T-helper 2 cell treated with Interferon-gamma antibody and Interleukin-4, amounts not matched to agents 5 μg/mL and 100 μg/mL, for 36 hours (primary cell): ENCODE measurements around the gene HSPA12A.

Source experiments
- DNase-seq: peaks from one replicate; pipeline ENCODE4 v3.0.0; 2021; ENCODE audit warnings: low spot score
- H3K27ac Mint-ChIP-seq: one replicate; pipeline ENCODE4 v1.8.0; 2021; ENCODE audit warnings: mild to moderate bottlenecking, mixed read lengths
- H3K27me3 Mint-ChIP-seq: one replicate; pipeline ENCODE4 v1.8.0; 2021; ENCODE audit warnings: low read depth, mixed read lengths
- H3K36me3 Mint-ChIP-seq: one replicate; pipeline ENCODE4 v1.8.0; 2021; ENCODE audit warnings: low read depth, mixed read lengths
- H3K4me1 Mint-ChIP-seq: one replicate; pipeline ENCODE4 v1.8.0; 2021; ENCODE audit warnings: low read depth, mixed read lengths
- H3K4me3 Mint-ChIP-seq: one replicate; pipeline ENCODE4 v1.8.0; 2022; ENCODE audit warnings: mild to moderate bottlenecking, moderate library complexity, mixed read lengths
- H3K9me3 Mint-ChIP-seq: one replicate; pipeline ENCODE4 v1.8.0; 2021; ENCODE audit warnings: mixed read lengths

Gene HSPA12A

DNA sequence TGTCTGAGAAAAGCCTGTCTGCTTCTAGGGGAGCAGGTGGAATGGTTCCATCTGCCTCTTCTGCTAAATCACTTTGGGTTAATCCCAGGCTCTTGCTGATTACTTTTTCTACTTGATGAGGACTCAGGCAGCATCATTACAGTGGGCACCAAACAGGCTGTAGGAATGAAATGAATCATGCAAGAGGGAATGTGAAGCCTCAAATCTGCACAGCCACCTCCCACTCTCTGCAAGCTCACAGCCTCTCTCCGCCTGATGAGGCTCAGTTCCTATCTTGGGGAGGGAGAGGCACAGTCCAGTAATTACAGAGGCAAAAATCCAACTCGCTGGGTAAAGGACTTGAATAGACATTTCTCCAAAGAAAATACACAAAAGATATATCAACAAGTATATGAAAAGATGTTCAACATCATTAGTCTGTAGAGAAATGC is 34.0 kb downstream of the HSPA12A start:
- Mint-ChIP-seq H3K9me3 (no peaks in the 10 kb centered on the region), H3K36me3 (no peaks in the 10 kb centered on the region), H3K4me1 (no peaks in the 10 kb centered on the region), H3K27me3 (peaks cover 5% of the 10 kb centered on the region), H3K27ac (no peak overlapping the region), H3K4me3 (no peak overlapping the region)
- DNase-seq: no peak

GRCh38 chr10:116707981-116708380 is 34.4 kb downstream of the HSPA12A start:
- Mint-ChIP-seq H3K27ac (no peak overlapping the region), H3K36me3 (no peaks in the 10 kb centered on the region), H3K4me3 (no peak overlapping the region), H3K4me1 (no peaks in the 10 kb centered on the region), H3K9me3 (no peaks in the 10 kb centered on the region), H3K27me3 (peaks cover 5% of the 10 kb centered on the region)
- no peak for DNase-seq

DNA sequence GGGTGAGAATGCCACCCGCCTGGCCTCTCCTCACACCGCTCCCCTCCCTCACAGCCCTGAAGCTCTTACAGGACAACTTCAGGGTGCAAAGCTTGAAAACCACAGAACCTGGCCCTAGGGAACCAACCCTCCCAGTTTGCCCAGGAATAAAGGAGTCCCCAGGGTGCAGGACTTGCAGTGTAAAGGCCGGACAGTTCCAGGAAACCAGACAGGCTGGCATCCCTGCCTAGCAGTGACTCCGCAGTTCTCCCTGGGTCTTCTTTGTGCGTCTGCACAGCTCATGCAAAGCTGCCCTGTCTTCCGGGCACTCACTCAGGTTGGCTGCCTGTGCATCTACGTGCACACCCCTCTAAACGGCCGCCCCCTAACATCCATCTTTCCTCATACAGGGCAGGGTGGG is 36.1 kb downstream of the HSPA12A start:
- DNase-seq: no peak
- peaks cover 5% of the 10 kb centered on the region for H3K27me3 Mint-ChIP-seq
- H3K27ac Mint-ChIP-seq: no peak overlapping the region
- H3K4me3 Mint-ChIP-seq: no peak overlapping the region
- no peaks in the 10 kb centered on the region for H3K36me3 Mint-ChIP-seq
- H3K9me3 Mint-ChIP-seq: no peaks in the 10 kb centered on the region
- H3K4me1 Mint-ChIP-seq: no peaks in the 10 kb centered on the region

DNA sequence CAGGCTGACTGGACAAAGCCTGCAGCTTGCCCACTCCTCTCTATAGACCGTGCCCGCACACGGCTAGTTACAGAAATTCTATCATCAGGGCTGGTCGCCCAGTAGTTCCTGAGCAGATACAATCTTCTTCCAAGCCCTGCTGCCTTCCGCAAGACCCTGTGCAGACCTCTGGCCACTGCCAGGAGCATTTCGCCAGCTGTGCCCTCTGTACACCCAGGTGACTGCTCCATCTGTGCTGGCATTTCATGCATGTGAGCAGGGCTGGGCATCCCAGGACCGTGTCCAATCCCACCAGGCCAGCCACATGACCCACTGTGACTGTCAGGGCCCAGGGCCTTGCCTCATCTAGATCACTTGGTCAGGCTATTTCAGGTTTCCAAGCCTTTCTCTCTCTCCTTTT is 36.9 kb downstream of the HSPA12A start:
- Mint-ChIP-seq H3K4me1 (no peaks in the 10 kb centered on the region), H3K9me3 (no peaks in the 10 kb centered on the region), H3K27ac (no peak overlapping the region), H3K4me3 (no peak overlapping the region), H3K27me3 (peaks cover 1% of the 10 kb centered on the region), H3K36me3 (no peaks in the 10 kb centered on the region)
- no peak for DNase-seq

DNA sequence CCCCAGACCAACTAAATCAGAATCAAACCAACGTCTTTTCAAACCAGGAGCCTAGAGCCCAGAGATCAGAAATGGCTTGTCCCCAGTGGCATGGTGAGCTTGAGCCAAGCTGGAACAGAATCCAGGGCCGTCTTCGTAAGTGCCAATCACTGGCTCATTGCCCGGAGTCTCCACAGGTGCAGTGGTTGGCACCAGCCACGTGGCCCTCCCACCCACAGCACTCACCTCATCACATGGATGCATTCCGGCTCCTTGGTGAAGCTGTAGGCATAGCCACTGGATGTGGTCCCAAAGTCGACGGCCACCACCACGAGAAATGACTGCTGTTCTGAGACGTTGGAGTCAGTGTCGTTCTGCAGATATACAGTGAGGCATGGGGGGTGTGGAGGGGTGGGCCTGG is 37.4 kb downstream of the HSPA12A start:
- Mint-ChIP-seq H3K9me3 (no peaks in the 10 kb centered on the region), H3K4me3 (no peak overlapping the region), H3K27ac (no peak overlapping the region), H3K36me3 (no peaks in the 10 kb centered on the region), H3K4me1 (no peaks in the 10 kb centered on the region), H3K27me3 (no peaks in the 10 kb centered on the region)
- DNase-seq: no peak

- no peak for DNase-seq
- H3K4me1 Mint-ChIP-seq: no peaks in the 10 kb centered on the region
- H3K36me3 Mint-ChIP-seq: no peaks in the 10 kb centered on the region
- no peak overlapping the region for H3K27ac Mint-ChIP-seq
- no peaks in the 10 kb centered on the region for H3K27me3 Mint-ChIP-seq
- no peak overlapping the region for H3K4me3 Mint-ChIP-seq
- H3K9me3 Mint-ChIP-seq: no peaks in the 10 kb centered on the region
Observed at GRCh38 chr10:116702165-116702564, 40.2 kb downstream of the HSPA12A start.

GRCh38 chr10:116699471-116700150 is 42.8 kb downstream of the HSPA12A start:
- Mint-ChIP-seq H3K27ac (no peak overlapping the region), H3K9me3 (no peaks in the 10 kb centered on the region), H3K36me3 (no peaks in the 10 kb centered on the region), H3K27me3 (no peaks in the 10 kb centered on the region), H3K4me3 (no peak overlapping the region), H3K4me1 (no peaks in the 10 kb centered on the region)
- no peak for DNase-seq

DNA sequence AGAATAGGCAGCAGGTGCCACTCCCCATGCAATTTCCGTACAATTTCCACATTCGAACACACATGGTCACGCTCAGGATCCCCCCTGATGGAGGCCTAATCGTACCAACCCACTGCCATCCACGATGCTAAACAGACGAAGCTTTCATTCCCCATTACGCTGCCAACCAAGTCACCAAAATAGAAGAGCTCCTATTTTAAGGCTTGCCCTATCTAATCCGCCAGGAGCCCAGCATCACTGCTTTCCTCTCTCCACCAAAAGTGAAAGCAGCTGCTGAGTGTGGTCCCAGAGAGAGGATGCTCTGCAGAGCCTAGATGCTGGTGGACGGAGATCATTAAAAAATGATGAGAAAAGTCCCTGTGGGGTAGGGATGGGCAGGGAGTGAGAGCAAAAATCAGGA is 43.3 kb downstream of the HSPA12A start:
- no peaks in the 10 kb centered on the region for H3K27me3 Mint-ChIP-seq
- no peaks in the 10 kb centered on the region for H3K9me3 Mint-ChIP-seq
- H3K36me3 Mint-ChIP-seq: no peaks in the 10 kb centered on the region
- H3K4me3 Mint-ChIP-seq: no peak overlapping the region
- no peak for DNase-seq
- no peak overlapping the region for H3K27ac Mint-ChIP-seq
- no peaks in the 10 kb centered on the region for H3K4me1 Mint-ChIP-seq

DNA sequence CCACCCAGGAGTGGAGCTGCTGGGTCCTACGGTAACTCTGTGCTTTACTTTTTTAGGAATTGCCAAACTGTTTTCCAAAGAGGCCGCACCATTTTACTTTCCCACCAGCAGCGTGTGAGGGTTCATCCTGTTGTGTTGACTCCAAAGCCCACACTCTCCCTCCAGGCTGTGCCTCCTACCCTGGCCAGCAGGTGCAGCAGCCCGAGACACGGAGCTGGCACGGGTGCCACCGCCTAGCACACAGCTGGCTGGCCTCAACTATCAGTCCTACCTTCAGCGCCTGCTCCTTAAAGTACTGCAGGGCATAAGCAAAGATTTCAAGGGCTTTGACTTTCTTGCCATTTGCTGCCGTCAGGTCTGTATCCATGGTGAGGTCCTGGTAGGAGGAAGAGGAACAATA is 44.0 kb downstream of the HSPA12A start:
- no peaks in the 10 kb centered on the region for H3K4me1 Mint-ChIP-seq
- peaks cover under 1% of the 10 kb centered on the region for H3K27me3 Mint-ChIP-seq
- H3K4me3 Mint-ChIP-seq: no peak overlapping the region
- no peaks in the 10 kb centered on the region for H3K36me3 Mint-ChIP-seq
- no peak overlapping the region for H3K27ac Mint-ChIP-seq
- no peaks in the 10 kb centered on the region for H3K9me3 Mint-ChIP-seq
- DNase-seq: no peak

GRCh38 chr10:116697816-116698215 is 44.5 kb downstream of the HSPA12A start:
- DNase-seq: no peak
- peaks cover 3% of the 10 kb centered on the region for H3K27me3 Mint-ChIP-seq
- no peaks in the 10 kb centered on the region for H3K36me3 Mint-ChIP-seq
- no peak overlapping the region for H3K4me3 Mint-ChIP-seq
- no peak overlapping the region for H3K27ac Mint-ChIP-seq
- H3K9me3 Mint-ChIP-seq: no peaks in the 10 kb centered on the region
- H3K4me1 Mint-ChIP-seq: no peaks in the 10 kb centered on the region

GRCh38 chr10:116696919-116697318 is 45.4 kb downstream of the HSPA12A start:
- Mint-ChIP-seq H3K4me1 (no peaks in the 10 kb centered on the region), H3K27me3 (peaks cover 3% of the 10 kb centered on the region), H3K9me3 (no peaks in the 10 kb centered on the region), H3K36me3 (no peaks in the 10 kb centered on the region), H3K4me3 (no peak overlapping the region), H3K27ac (no peak overlapping the region)
- no peak for DNase-seq

DNA sequence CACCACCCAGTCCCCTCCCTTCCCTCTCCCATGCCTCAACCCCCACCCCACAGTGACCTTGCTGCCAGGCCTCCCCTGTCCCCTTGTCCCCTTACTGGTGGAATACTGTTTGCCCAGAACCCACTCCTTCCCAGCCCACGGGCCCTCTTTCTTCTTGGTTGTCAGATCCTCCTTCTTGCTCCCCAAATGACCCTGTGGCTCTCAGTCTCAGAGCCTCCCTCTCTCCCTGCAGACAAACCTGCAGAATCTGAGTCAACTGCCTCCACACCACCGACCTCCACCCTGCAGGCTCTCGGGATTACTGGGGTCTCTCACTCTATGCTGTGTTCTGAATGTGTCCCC is 47.5 kb downstream of the HSPA12A start:
- Mint-ChIP-seq H3K27ac (no peak overlapping the region), H3K27me3 (peaks cover 3% of the 10 kb centered on the region), H3K4me1 (no peaks in the 10 kb centered on the region), H3K9me3 (no peaks in the 10 kb centered on the region), H3K4me3 (no peak overlapping the region), H3K36me3 (no peaks in the 10 kb centered on the region)
- no peak for DNase-seq

GRCh38 chr10:116694243-116694926 is 48.0 kb downstream of the HSPA12A start:
- Mint-ChIP-seq H3K9me3 (no peaks in the 10 kb centered on the region), H3K4me1 (no peaks in the 10 kb centered on the region), H3K4me3 (no peak overlapping the region), H3K27me3 (peaks cover 3% of the 10 kb centered on the region), H3K27ac (no peak overlapping the region), H3K36me3 (no peaks in the 10 kb centered on the region)
- DNase-seq: no peak

- H3K36me3 Mint-ChIP-seq: no peaks in the 10 kb centered on the region
- no peak for DNase-seq
- H3K9me3 Mint-ChIP-seq: no peaks in the 10 kb centered on the region
- no peak overlapping the region for H3K27ac Mint-ChIP-seq
- no peak overlapping the region for H3K4me3 Mint-ChIP-seq
- H3K4me1 Mint-ChIP-seq: no peaks in the 10 kb centered on the region
- peaks cover 3% of the 10 kb centered on the region for H3K27me3 Mint-ChIP-seq
Observed at GRCh38 chr10:116692225-116692624, 50.1 kb downstream of the HSPA12A start.

GRCh38 chr10:116691635-116692034 is 50.7 kb downstream of the HSPA12A start:
- H3K9me3 Mint-ChIP-seq: no peaks in the 10 kb centered on the region
- no peaks in the 10 kb centered on the region for H3K36me3 Mint-ChIP-seq
- H3K27me3 Mint-ChIP-seq: peaks cover 3% of the 10 kb centered on the region
- no peak overlapping the region for H3K27ac Mint-ChIP-seq
- no peak for DNase-seq
- H3K4me3 Mint-ChIP-seq: no peak overlapping the region
- no peaks in the 10 kb centered on the region for H3K4me1 Mint-ChIP-seq
